KOPT-K1 (cell line): ENCODE results near the gene JOSD1.

Source experiments
- H3K27ac ChIP-seq: fragments of 200-600 bp; sonication (generic); 2 replicates; pipeline ENCODE4 v1.5.1; 2016; ENCODE audit warnings: antibody characterized with exemption, mild to moderate bottlenecking, low read depth, low read length; ENCODE audit not compliant: poor library complexity, severe bottlenecking
- H3K36me3 ChIP-seq: fragments of 200-600 bp; sonication (generic); 2 replicates; pipeline ENCODE4 v1.5.1; 2017; ENCODE audit warnings: antibody characterized with exemption, mild to moderate bottlenecking, low read length, moderate library complexity; ENCODE audit not compliant: insufficient read depth
- H3K9me3 ChIP-seq: fragments of 200-600 bp; sonication (generic); 2 replicates; pipeline ENCODE4 v1.5.1; 2017; ENCODE audit warnings: antibody characterized with exemption, low read length, mild to moderate bottlenecking; ENCODE audit not compliant: insufficient read depth, poor library complexity, severe bottlenecking

The JOSD1 gene

DNA sequence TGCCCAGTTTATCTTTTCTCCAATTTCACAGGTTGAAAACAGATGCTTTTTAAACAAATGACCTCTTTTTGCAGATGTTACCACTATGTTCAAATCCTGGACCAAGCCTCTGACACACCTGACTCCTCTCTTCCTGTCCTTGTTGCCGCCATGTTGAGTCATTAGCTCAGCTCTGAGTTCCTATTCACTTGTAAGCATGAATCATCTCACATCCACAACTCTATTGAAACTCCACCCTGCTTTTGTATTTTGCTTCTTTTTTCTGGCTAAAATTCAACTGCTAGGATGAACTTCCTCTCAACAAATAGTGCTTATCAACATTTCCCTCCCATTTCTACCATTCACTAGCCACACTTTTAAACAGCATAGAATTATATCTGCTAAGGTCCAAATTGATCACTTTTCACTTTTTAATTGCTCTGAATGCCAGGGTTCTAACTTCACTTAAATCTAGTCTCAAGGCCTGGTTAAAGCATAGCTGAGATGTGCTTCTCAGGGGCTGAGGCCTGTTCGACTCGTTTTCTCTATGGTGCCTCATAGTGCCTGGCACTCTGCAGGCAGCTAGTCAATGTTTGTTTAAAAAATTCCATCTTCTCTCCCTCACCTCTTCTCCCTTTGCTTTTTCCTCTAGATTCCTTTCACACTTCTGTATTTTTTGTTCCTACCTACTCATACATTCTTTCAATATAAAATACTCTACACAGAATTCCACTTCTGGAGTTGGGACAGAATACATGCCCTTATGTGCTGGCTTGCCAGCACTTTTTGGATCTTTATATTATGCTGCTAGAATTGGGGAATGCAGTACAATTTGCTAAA, 3.9 kb downstream of the JOSD1 start:
- Histone ChIP-seq H3K27ac (no peak overlapping the region), H3K9me3 (no peaks in the 10 kb centered on the region), H3K36me3 (peaks cover 62% of the 10 kb centered on the region)

DNA sequence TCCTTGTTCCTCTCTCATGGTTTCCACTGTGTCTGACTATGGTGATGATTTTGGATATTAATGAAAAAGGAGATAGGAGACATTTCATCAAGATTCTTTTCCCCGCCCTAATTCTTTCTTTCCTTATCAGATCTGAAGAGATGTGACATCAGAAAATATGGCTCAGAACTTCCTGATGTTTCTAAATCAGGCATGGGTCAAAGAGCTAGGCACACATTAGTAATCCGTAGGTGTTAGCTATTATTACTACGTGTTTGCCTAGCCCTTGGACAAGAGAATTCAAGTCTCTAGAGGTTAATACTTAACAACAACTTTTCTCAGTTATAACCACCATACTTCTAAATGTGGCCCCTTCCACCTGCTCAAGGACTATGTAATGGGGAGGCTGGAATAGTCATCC, 5.8 kb downstream of the JOSD1 start:
- Histone ChIP-seq H3K9me3 (no peaks in the 10 kb centered on the region), H3K36me3 (peaks cover 81% of the 10 kb centered on the region), H3K27ac (no peak overlapping the region)

DNA sequence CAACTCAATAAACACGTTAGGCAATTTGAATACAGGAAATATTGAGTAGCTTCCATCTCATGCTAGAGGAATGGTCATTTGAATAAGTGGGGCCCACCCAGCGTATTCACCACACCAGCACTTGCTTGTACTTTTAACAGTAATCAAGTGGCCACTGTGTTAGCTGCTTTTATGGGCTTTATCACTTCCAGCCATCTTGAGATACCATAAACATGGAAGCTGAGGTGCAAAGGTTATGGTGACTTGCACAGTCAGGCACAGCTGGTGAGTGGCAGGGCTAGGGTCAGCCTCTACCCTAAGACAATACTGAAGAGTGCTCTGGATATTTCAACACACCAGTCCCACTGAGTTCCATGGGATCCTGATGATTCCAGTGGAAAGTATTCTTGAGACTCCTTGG, 6.7 kb downstream of the JOSD1 start:
- no peak overlapping the region for H3K27ac ChIP-seq
- H3K36me3 ChIP-seq: peaks cover 90% of the 10 kb centered on the region
- no peaks in the 10 kb centered on the region for H3K9me3 ChIP-seq

DNA sequence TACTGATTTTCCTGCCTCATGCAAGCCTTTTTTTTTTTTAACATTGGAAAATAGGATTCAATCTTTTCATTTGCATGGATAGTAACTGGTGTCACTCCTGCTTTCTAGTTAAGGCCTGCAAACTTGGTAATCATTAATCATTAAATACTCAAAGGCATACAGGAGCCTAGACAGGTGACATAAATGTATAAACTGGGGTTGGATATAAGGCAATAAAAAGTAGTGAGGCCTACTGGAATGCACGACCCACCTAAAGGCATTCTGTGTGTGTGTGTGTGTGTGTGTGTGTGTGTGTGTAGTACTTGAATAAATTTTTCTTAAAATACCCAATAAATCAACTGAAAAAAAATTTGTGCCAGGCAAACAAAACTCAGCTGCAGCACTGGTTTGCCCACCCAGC, 11.1 kb downstream of the JOSD1 start:
- Histone ChIP-seq H3K27ac (no peak overlapping the region), H3K36me3 (peaks cover 98% of the 10 kb centered on the region), H3K9me3 (no peaks in the 10 kb centered on the region)

DNA sequence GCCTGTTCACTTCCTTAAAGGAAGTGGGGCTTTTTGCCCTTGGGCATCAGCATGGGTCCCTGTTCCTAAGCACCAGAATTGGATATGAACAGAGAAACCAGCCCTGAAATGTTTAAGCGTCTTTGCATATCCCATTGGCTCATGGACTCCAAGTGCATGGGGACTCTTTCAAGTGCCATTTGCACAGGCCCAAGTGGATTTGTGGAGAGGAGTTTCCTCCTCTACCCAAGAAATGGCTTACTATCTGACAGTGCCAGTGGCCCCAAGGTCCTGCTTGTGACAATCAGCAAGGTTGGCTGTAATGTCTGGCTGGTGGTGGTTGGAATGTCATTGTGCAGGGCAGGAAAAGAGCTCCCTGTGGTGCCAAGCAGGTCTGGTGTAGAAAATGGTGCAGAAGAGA, 15.0 kb downstream of the JOSD1 start:
- peaks cover 77% of the 10 kb centered on the region for H3K36me3 ChIP-seq
- no peaks in the 10 kb centered on the region for H3K9me3 ChIP-seq

DNA sequence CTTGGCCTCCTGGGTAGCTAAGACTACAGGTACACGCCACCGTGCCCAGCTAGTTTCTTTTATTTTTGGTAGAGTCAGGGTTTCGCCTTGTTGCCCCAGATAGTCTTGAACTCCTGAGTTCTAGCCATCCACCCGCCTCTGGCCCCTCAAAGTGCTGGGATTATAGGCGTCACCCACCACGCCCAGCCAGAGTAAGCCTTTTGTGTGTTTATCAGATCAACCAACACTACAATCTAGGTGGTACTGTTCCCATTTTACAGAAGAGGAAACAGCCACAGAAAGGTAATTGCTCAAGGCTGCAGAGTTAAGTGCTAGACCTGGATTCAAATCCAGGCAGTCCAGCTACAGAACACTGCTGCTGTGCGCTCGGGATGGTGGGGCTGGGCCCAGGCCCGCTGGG, 15.8 kb downstream of the JOSD1 start:
- Histone ChIP-seq H3K9me3 (no peaks in the 10 kb centered on the region), H3K27ac (no peak overlapping the region), H3K36me3 (peaks cover 68% of the 10 kb centered on the region)

More for the DNA sequence above, 15.0 kb downstream of the JOSD1 start:
- H3K27ac ChIP-seq: no peak overlapping the region

DNA sequence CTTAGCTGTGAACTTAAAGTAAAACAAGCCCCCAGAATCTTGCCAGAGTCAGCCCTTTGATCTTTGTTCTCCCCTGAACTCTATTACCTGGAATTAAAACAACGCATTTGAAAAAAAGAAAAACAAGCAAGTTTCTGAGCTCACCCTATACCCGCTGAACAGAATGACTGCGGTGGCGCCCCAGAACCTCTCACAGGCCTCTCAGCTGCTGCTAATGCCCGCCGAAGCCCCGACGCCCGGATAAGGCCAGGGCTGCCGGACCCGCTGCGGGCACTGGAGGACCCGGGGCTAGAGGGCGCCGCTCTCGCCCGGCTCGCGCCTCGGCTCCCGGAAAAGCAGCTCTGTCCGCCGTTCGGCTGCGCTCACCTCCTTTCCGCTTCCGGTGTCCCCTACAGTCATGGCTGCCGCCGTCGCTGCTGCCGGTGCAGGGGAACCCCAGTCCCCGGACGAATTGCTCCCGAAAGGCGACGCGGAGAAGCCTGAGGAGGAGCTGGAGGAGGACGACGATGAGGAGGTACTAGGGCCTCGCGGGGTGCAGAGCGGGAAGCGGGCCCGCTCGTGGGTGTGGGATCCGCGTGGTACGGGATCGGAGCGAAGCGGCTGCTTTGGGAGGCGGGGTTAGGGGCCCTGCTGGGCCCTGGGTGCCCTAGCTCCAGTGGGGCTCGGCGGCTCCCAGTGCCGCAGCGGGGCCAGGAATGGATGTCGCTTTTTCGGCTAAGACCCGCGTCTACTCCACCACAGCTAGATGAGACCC, 19.0 kb downstream of the JOSD1 start, which contains the start of gene TOMM22:
TSS of gene TOMM22 (plus strand) at position 376 of the 754 bp plus-strand sequence. CDS start at position 398, 22 bp downstream.
- peaks cover 37% of the 10 kb centered on the region for H3K36me3 ChIP-seq
- H3K27ac ChIP-seq: peak within 1 kb of the TSS; percentile 79
- H3K9me3 ChIP-seq: no peaks in the 10 kb centered on the region

DNA sequence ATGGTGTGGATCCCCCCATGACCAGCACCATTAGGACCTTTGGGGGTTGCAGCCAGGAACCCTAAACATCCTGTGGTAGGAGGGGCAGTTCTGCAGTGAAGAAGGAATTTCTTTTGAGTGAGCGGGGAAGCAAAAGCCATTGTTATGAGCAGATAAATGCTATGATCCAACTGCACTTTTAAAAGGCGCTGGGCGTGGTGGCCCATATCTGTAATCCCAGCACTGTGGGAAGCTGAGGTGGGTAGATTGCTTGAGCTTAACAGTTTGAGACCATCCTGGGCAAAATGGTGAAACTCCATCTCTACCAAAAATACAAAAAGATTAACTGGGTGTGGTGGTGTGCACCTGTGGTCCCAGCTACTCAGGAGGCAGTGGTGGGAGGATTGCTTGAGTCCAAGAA, 24.9 kb downstream of the JOSD1 start:
- Histone ChIP-seq H3K27ac (no peak overlapping the region), H3K9me3 (no peaks in the 10 kb centered on the region), H3K36me3 (peaks cover 23% of the 10 kb centered on the region)

DNA sequence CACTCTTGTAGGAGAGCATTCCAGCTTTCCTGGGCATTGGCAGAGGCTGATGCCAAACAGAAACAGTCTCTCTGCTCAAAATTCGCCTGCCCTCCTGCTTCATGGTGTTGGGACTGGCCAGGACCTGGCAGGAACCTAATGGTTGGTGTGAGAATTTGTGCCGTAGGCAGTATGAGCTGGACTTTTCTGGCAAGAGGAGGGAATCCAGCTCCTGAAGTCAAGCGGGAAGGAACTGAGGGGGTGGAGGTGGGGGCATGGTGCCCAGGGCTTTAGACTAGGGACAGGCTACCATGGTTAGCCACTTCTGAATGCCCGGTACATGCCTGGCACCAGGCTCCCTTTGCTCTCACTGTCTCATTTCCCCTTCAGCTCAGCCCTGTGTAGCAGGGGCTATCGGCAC, 25.9 kb downstream of the JOSD1 start:
- peaks cover 26% of the 10 kb centered on the region for H3K36me3 ChIP-seq
- no peaks in the 10 kb centered on the region for H3K9me3 ChIP-seq

DNA sequence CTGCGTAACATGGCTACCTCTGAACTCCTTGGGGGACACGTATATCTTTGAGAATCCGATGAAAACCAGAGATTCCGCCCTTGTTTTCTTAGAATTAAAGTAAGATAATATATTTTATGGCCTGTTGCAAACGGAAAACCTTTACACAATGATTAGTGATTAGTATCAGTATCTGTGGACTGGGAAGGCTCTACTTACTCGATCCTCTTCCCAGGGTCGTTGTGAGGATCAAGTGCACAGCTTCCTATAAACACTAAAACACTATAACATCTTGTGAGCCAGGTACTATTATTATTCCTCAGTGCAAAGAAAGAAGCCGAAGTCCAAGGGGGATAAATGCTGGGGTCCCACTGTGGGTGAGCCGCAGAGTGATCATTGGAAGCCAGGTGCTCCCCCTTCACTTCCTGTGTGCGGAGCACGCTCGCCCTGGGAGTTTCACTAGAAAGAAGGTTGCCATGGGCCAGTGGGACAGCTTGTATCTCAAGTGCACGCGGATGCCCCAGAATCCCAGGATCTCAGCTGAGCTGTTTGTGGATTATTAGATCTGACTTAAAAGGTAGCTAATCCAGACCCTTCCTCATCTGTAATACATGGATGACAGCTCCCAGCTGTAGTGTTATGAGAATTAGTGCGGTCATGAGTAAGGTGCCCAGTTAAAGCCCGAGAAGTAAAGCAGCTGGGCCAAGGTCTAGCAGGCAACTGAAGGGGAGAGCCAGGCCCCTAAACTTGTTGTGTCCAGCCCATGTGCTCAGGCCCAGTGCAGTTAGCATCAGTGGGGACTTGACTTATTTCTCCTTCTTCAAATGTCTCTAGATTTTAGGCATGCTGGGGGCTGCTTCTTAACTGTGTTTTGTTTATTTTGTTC, 43.5 kb downstream of the JOSD1 start:
- no peaks in the 10 kb centered on the region for H3K9me3 ChIP-seq
- peak overlapping the region; percentile 89 for H3K27ac ChIP-seq
- H3K36me3 ChIP-seq: no peaks in the 10 kb centered on the region

More for the DNA sequence above, 25.9 kb downstream of the JOSD1 start:
- no peak overlapping the region for H3K27ac ChIP-seq

DNA sequence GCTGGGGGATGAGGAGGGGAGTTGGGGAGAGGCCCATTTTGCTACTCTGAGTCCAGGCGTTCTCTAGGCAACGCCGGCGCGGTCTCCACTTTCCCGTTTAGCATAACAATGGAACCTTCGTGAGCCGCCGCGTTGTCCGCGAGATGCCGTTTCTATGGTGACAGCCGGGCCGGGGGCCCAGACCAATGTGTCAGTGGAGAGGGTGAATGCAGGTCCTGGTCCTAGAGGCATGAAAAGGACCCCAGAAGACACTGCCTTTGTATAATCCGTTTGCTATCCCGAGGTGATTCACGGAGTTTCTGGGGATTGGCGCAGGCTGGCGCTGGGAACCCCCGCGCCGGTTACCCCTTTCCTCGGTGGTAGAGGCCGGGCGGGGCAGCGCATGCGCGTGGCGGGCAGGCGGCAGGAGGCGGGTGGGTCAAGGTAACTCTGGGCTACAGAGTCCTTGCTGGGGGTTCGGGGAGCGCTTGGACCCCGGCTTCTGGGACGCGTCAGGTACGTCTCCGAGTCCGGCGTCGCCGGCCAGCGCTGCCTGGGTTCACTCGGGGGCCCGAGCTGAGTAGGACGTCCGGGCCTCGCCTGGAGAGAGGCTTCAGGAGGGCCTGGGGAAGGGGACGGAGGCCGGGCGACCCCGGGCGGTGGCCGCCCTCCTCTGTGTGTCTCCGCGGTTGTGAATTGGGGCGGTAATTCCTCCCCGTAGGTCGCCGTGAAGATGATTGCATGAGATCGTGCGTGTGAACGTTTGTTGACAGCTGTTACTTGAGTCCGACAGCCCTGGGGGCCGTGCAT, 44.3 kb downstream of the JOSD1 start, which contains the start of the genes CBY1 and FAM227A:
TSS of gene CBY1 (plus strand) at position 383 of the 789 bp plus-strand sequence. CDS start 11,417 bp downstream, outside the sequence.
TSS of gene FAM227A (minus strand) at position 137 of the 789 bp plus-strand sequence. CDS start 6,224 bp downstream, outside the sequence.
- H3K36me3 ChIP-seq: no peaks in the 10 kb centered on the region
- no peaks in the 10 kb centered on the region for H3K9me3 ChIP-seq
- peak within 1 kb of the TSS; percentile 89 for H3K27ac ChIP-seq

DNA sequence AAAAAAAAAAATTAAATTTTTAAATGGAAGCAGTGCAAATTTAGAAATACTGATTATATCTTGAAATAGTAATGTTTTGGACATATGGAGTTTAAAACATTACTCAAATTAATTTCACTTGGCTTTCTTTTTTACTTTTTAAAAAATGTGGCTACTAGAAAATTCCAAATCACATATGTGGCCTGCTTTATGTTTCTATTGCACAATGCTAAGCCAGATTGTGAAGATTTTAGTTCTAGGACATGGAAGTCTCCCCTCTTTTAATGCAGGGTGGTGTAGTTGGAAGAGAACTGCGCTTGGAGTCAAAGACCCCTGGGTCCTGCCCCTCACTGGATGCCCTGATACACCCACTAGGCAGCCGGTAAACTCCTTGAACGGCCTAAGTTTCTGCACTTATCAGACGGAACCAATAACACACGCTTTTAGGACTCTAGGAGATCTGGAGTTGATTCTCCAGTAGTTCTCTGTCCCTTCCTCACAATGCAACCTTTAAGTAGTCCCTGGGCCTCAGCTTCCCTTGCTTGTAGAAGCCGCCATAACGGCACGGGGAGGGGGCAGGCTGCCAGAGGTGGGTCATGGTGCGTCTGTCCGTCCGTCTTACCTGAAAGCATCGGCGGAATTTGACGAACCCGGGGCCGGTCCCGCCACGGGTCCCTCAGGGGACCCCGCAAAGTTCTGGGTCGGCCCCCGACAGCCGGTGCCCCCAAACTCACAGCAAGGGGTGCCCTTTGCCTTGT, 45.1 kb downstream of the JOSD1 start:
- Histone ChIP-seq H3K9me3 (no peaks in the 10 kb centered on the region), H3K36me3 (no peaks in the 10 kb centered on the region), H3K27ac (peak overlapping the region; percentile 89)

DNA sequence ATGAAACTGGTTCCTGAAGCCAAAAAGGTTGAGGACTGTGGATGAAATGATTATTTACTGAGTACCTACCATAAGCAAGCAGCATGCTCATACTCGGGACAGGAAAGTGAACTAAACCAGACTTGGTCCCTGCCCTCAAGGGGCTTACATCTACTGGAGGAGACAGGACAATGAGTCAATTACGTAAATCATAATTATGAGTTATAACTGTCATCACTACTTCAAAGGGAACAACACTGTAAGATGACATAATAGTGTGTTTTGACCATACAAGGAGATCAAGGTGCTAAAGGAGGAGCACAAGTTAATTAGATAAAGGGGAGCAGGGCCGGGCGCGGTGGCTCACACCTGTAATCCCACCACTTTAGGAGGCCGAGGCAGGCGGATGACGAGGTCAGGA, 47.0 kb downstream of the JOSD1 start:
- H3K36me3 ChIP-seq: no peaks in the 10 kb centered on the region
- H3K27ac ChIP-seq: no peak overlapping the region
- no peaks in the 10 kb centered on the region for H3K9me3 ChIP-seq
